Right renal pelvis (tissue), 4 donors: ENCODE measurements around the gene PON1. TPM values are rescaled to one million over a fixed set of nuclear protein-coding genes. Genes with fewer than 3 reads are reported as not detected.

ENCODE experiments used
- DNase-seq, 4 donors: peaks; one replicate each; pipeline ENCODE4 v3.0.0-alpha.2; 2013; ENCODE audit warnings: low read depth in 4 of 4, low spot score in 3 of 4, missing footprints in 1 of 4
- polyA plus RNA-seq, 4 donors: library from polyadenylated mRNA; unstranded; fragments of 120-200 nt; gene quantifications; one replicate each; pipeline ENCODE4 v1.2.1, GENCODE V29; 2013; ENCODE audit not compliant: insufficient read length in 4 of 4

PON1 gene
- polyA plus RNA-seq, 4 donors = 0.34 to 0.55 (median 0.43) TPM

- no peak for DNase-seq
Observed at GRCh38 chr7:95263785-95264362, 60.5 kb downstream of the PON1 start.

- DNase-seq = no peak
Observed at GRCh38 chr7:95262875-95263274, 61.5 kb downstream of the PON1 start.

GRCh38 chr7:95261895-95262415 is 62.4 kb downstream of the PON1 start:
- no peak for DNase-seq

GRCh38 chr7:95255691-95256090 is 68.6 kb downstream of the PON1 start:
- no peak for DNase-seq

GRCh38 chr7:95253986-95254385 is 70.3 kb downstream of the PON1 start:
- no peak for DNase-seq

GRCh38 chr7:95251966-95252365 is 72.4 kb downstream of the PON1 start:
- no peak for DNase-seq

- DNase-seq = no peak
Observed at GRCh38 chr7:95250571-95250970, 73.8 kb downstream of the PON1 start.

Other genes starting within 250 kb of the PON1 start
- gene PON3, start 71.8 kb upstream of the PON1 start, polyA plus RNA-seq = 1 to 10 TPM in 3 of 4 donors, under 1 TPM in 1; 0.82 to 3.1 (median 1.5) TPM
- 100 to 1,000 TPM; 123 to 214 (median 177) TPM for gene PON2, start 110.5 kb upstream of the PON1 start, polyA plus RNA-seq
- gene ASB4, start 161.4 kb upstream of the PON1 start, polyA plus RNA-seq = under 1 TPM; 0.08 to 0.24 (median 0.15) TPM